ENCODE results near the gene POLDIP3.

Gene POLDIP3

DNA sequence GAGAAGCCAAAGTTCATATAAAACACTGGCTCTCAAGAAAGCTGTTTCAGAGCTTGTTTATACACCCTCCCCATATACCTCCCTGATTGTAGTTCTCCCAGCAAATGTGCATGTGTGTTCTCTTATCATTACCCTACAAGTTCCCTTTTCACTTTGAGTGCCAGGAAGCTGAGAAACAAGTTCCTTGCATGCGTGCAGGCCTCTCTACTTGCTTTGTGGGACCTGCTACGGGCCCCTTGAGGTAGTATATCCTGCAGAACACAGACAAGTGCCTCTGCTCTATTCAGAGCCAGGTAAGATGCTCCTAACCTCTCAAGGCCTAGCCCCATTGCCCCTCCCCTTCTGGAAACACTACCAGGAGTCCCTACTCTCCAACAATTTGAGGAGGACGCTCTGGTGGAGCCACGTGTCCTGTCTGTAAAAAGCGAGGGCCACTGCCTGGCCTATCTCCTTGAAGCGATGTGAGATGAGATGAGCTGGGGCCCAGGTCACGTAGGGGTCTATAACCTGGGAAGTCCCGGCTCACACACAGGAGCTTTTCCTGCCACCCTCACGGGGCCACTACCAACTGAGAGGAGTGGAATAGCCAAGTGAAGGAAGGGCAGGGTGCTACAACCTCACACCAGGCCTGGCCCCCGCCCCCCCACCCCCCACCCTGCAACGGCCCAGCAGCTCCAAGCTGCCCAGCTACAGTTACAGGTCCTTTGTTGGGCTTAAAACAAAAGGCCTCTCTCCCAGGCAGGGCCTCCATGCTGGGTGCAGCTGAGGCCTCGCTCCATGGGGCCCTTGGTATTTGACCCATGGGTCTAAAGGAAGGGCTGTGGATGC is 28.3 kb upstream of the POLDIP3 start:
- DNase-seq, result no peak

DNA sequence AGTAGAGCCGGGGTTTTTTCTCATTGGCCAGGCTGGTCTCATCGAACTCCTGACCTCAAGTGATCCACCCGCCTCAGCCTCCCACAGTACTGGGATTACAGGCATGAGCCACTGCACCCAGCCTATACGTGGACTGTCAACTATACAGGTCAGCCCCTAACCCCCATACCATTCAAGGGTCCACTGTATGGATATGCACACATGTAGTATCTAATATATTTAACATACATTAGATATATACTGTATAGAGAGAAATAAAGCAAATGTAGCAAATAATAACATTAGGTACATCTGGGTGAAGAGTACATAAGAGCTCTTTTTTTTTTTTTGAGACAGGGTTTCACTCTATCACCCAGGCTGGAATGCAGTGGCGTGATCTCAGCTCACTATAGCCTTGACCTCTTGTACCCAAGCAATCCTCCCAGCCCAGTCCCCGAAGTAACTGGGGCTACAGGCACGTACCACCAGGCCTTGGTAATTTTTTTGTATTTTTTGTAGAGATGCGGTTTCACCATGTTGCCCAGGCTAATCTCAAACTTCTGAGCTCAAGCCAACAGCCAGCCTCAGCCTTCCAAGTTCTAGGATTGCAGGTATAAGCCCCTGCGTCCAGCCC is 27.2 kb upstream of the POLDIP3 start:
- no peak for DNase-seq

DNA sequence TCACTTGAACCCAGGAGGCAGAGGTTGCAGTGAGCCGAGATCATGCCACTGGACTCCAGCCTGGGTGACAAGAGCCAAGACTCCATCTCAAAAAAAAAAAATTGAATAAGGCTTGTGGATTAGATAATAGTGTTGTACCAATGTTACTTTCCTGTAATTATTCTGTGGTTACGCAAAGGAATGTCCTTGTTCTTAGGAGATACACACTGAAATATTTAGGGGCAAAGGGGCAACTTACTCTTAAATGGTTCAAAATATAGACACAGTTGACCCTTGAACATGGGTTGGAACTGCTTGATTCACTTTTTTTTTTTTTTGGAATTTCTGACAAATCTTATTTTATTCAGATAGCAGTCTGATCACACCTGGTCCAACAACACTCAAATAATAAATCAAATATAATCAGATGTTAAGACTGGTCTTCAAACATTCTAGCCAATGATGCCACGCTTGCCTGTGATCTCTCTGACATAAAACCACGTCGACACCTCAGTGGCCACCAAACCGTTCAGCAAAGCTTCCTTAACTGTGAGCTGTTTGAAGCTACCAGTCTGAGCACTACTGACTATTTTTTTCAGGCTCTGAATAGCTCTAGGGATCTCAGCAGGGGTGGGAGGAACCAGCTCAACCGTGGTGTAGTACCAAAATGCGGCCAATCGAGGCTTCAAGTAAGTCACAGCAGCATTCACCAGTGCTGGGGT is 25.0 kb upstream of the POLDIP3 start:
- DNase-seq, result no peak

DNA sequence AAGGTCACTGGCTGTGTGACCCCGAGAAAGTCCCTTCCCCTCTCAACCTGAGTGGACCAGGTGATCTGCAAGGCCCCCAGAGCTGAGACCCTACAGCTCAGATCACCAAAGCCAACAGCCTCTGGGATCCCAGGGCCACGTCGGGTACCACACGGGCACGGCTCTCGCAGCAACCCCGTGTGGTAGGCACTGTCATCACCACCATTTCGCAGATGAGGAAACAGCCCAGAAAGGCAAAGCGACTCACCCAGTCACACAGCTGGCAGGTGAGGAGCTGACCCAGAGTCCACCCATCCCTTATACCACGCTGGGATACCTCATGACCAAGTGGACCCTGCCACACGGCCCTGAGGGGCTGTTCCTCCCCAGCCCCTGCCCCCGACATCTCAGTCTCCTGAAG is 22.9 kb upstream of the POLDIP3 start:
- DNase-seq, result no peak

DNA sequence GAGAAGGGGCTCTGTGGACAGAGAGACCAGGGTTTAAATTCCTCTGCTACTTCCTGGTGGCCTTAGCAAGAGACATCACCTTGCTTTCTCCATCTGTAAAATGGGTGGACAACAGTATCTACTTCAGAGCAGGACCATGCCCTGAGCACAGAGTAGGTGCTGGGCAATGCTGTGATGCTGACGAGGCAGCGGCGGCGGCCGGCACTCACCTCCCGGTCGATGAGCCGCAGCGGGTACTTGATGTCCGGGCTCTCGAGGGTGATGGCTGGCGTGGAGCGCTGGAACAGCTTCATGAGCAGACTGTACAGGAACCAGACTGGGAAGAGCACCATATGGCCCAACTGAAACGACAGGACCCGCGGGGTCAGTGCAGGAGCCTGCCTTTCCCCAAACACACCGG is 21.8 kb upstream of the POLDIP3 start:
- no peak for DNase-seq

DNA sequence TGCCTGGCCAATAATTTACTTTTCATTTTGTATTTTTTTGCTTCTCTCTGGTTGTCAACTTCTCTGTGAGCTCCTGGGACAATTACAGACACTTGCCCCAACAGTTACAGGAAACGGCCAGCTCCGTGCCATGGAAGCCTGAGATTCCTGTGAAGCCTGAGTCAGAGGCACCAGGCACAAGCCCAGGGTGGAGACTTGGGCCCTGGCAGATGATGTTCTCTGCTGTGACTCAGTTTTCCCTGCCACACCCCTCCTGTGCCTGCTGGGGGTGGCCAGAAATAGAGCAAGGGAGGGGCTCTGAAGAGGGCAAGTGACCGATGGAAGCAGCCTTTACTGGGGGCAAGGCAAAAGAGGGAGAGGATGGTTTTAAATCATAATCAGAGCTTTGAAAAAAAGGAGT is 20.8 kb upstream of the POLDIP3 start:
- no peak for DNase-seq

DNA sequence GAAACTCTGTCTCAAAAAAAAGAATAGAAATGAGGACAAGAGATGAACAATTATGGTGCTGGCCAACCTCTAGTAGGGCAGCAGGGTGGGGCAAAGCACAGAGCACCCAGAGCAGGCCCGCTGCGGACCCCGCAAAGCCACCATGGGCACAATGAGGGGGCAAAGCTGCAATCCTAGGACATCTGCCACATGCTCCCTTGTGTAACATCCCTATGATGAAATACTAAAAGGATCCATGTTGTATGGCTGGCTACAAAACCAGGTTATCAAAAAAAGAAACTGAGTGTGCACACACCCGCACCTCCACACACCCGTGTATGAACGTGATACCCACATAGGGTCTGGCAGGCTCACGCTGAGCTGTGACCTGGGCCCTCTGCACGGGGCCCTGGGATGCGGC is 18.3 kb upstream of the POLDIP3 start:
- no peak for DNase-seq

DNA sequence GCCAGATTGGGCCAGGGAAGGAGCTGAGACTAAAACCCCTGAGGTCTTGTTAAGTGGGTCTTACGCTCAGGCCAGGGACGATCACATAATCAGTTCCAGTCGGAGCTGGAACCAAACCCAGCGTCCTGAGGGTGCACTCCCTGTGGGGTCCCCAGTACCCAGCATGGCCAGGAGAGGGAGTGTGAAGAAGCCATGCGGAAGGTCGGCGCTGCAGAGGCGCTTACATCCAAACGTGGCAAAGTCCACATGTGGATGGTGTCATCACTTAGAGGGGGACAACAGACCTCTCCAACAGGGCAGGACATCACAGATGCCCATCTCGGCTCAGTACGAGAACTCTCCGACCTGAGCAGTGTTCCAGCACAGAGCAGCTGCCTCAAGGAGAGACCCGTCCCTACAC is 17.4 kb upstream of the POLDIP3 start:
- DNase-seq, result no peak

DNA sequence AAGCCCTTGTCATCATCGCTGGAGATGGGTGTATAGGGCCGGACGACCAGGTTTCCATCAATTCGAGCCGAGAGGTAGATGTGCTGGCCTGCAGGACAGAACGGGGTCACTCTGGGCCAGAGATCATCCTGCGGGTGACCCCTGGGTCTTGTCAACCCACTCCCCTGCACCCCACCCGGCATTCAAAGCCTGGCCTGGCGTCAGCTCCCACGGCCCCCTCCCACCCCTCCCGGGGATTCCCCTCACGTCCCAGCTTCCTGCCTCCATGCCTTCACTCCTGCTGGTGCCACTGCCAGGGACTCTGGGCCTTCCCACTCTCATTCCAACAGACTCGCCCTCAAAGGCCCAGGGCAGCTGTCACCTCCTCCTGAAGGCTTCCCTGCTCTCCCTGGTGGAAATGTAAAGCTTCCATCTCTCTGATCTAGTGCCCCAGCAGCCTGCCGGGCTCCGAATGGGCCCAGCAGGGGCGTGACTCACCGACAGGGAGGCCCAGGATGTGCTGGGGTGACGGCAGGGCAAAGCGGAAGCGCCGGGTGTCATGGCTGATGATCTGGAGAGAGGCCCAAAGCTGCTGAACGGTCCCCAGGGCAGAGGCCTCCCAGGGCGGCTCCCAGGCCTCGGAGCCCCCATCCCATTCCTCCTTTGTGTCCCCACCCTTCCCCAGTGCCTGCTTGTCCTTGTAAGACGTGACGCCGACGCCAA is 16.4 kb upstream of the POLDIP3 start:
- DNase-seq, result no peak

DNA sequence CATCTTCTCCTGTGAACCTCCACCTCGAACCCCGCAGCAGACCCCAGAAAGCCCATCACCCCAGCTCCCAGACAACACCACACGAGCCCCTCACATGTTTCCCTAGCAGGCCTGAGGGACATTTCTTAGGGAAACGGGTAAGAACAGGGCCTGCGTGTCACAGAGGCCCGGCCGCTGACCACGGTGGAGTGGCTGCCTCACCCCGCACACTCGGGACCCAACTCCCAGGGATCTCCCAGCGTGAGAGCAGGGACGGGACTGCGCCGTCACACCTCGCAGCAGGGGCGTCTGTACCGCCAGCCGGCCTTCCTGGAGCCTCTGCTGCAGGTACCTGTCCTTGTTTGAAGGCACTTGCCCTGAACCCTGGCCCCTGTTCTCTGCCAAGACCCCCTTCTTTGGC is 15.5 kb upstream of the POLDIP3 start:
- DNase-seq, result no peak

DNA sequence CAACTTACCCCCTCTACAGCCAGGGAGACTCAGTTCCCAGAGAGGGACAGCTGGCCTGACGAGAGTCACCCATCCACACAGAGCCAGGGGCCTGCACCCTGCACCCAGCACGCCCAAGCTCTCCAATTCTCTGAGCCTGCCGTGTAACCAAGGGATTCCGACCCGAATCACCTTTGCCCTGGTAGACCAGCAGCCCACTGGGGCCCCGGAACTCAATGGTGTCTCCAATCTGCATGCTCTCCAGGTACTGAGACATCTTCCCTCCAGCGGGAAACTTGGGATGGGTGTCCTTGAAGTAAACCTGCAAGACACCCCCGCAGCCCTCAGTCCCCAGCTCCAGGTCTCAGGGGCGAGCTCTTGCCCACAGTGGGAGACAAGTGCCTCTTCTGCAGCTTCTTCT is 13.3 kb upstream of the POLDIP3 start:
- DNase-seq, result no peak

DNA sequence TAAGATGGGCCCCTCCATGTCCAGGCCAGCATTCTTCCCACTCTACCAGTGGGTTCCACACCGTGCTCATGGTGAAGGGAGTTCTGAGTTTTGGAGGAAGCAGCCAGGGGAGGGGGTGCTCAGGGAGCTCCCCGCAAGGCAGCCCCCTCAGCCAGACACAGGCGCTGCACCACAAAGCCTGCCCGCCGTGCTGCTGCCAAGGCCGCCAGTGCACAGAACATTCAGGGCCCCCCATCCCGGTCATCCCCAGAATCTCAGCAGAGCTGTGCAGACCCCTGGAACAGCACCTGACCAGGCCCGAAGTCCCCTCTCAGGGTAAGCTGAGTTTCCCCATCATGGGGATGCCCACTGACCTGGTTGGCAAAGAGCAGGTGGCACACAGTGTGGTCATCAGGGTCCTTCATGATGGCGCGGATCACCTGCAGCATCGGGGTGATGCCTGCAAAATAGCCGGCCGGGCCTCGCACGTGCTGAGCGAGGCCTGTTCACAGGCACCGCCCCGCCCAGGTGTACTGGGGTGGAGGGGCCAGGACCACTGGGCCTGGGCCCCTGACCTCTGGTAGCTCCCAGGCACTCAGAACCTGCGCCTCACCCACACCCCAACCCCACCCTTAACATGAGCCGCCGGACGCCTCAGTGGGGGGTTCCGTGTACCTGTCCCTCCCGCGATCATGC is 12.4 kb upstream of the POLDIP3 start:
- no peak for DNase-seq

DNA sequence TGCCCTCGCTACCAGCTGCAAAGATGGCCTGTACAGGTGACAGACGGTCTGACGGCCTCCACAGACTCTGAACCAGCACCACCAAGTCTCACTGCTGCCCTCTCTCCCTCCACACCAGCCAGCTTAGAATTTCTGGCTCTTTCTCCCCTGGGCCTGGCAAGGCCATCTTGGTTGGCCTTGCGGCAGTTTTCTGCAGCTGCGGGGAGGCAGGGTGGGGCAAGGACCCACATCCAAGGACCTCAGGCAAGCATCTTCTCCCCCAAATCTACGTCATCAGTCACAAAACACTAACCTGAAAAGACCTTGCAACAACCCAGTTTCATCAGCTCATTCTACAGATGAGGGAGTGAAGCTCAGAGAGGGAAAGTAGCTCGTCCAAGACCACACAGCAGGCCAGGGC is 11.7 kb upstream of the POLDIP3 start:
- DNase-seq, result no peak

DNA sequence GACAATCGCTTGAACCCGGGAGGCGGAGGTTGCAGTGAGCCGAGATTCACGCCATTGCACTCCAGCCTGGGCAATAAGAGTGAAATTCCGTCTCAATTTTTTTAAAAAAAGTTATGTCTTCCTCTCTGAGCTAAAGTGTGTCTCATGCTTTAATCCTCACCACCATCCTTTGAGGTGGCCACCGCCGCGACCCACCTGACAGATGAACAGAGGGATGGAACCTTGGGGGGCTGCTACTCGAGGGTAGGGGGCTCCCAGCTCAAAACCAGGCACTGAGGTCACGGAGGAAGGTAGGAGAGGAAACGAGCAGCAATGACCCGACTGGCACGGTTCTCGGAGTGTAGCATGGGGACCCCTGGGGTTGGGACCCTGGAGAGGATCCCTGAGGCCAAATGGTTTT is 10.7 kb upstream of the POLDIP3 start:
- DNase-seq, result no peak

DNA sequence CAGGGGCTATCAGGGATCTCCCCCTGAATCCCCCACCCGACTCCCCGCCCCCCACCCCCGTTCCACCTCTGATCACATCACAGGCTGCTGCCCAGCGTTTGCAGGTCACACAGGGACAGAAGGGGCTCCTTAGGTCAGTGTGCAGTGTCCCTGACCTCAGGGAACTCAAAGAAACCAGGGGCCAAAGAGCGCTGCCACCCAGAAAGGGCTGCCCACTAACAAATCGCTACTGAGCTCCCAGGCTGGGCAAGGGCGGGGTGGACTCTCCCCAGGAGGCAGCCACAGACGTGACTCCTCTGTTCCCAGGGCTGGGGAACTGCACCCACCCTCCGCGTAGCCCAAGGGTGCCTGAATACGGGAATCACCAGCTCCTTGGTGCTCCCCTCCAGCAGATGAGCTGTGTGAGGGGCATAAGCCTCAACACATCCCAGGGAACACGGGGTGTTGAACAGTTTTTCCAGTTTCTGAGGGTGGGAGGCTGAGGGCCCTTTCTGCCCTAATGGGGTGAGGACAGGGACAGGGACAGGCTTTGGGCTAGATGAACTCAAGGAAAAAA is 9.9 kb upstream of the POLDIP3 start:
- no peak for DNase-seq

DNA sequence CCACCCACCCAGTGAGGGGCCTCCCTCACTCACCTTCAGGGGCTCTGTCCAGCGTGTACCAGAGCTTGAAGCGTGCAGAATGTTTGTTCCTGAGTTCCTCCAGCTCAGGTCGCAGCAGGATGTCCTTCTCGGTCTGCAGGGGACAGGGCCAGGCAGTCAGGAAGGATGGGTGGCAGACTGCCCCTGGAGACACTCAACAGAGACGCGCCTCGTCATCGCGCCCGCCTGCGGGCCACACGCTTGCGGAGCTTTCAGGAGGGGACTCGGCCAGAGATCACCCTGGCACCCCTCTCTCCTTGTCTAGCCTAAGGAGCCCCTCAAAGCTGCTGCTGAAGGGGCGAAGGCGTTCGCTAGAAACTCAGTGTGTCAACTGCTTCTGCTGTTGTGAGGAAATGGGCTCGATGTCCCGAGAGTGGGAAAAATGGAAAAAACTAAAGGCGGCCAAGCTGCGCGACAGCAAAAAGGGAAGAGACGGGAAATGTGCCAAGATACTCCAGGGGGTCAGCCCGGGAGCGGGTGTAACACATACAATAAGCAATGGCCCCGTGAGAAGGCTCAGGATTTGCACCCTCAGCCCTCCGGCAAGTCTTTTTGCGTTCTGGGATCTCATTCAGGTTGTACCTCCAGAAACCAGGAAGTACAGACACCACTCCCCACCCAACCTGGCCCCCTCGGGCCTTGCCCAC is 9.2 kb upstream of the POLDIP3 start:
- DNase-seq, result no peak

DNA sequence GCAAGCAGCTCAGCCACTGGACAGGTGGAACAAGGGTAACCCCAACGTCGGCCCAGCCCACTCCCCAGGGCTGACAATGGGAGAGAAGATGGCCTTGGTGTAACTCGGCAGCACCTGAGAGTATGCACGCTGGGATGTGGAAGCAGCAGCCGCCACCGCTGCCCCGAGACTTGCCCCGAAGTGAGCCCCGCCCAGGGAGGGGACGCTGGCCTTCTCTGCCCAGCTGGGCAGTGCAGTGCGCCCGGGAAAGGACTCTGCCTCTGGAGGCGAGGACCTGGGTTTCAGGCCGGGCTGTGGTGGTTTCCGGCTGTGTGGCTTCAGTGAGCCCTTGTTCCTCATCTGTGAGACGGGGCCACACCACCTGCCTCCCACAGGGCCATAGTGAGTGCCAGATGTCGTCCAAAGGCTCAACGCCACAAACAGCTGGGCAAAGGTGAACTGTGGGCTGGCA is 8.6 kb upstream of the POLDIP3 start:
- DNase-seq, result no peak

DNA sequence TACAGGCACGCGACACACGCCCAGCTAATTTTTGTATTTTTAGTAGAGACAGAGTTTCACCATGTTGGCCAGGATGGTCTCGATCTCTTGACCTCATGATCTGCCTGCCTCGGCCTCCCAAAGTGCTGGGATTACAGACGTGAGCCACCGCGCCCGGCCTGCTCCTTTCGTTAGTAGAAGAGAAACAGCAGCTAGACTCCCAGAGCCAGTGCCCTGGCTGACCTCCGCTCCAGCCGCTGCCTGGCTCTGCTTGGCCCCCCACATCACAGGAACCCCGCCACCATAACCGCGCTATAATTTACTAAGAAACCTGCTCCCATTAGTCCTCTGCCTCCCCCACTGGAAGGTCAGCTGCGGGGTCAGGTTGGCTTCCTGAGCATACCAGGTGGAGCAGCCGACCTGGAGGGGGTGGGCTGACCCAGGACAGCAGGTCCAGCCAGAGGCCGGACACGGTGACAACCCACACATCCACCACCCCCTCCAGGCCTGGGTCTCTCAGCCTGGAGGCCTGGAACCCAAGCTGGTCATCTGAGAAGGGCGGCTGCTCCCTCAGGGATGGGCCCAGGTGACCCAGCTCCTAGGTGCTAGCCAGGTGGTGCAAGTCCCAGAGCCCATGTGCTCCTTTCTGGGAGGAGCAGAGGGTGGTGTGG is 7.5 kb upstream of the POLDIP3 start:
- no peak for DNase-seq

DNA sequence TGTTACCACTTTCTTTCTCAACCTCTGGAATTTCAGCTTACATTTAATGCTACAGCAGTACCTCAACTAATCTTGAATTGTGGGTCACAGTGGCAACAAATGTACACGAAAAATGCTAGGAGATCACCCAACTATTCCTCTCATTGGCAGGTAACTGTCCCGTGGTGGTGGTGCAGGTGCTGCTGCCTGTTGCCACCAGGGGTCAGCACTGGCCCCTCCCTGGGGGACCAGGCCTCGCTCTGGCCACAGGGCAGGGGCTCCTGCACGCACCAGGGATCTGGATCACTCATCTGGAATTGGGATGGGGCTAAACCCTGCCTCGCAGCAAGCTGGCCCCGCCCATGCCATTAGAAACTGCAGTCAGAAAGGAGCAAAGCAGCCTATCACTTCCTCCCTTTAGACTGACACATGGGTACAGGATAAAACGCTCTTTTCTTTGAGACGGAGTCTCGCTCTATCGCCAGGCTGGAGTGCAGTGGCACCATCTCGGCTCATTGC is 6.9 kb upstream of the POLDIP3 start:
- peak; percentile 27 for DNase-seq

DNA sequence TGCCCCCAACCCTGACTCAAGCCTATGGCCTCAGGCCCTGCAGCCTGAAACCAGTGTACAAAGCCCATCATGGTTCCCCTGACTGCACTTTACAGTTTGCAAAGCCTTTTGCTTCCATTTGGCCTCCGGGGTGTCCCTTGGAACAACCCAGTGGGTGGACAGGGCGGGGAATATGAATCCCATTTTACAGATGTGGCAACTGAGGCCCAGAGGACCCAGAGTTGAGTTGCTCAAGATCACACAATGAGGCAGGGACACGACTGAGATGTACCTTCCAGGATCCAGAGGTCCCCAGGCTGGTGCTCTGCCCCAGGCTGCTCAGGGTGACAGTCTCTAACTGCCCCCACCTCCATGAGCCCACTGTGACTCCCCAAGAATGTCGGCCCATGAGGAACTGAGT is 5.4 kb upstream of the POLDIP3 start:
- DNase-seq, result no peak

All from stimulated activated naive CD4-positive, alpha-beta T cell treated with Interleukin-2 at 50 U/mL for 16 hours (primary cell).